Inferior parietal cortex (tissue), 1 donor: ENCODE measurements around the gene AJM1.
"Not testable (repeated sequence)": the region's sequence is repeated elsewhere in the genome, so short reads cannot be mapped to it uniquely, and the experiment has no call there.

ENCODE experiments used
- DNase-seq: peaks from one replicate; pipeline ENCODE4 v3.0.0-alpha.2; 2016; ENCODE audit errors: extremely low spot score

The AJM1 gene

GRCh38 chr9:136842380-136842948 is at the start of gene AJM1:
AJM1 (plus strand) TSS chr9:136842478; CDS start chr9:136844415, 1,937 bp downstream.
- peak; percentile 78 for DNase-seq

GRCh38 chr9:136793086-136793946 is 49.0 kb upstream of the AJM1 start:
- no peak for DNase-seq

GRCh38 chr9:136794281-136794999 is 47.8 kb upstream of the AJM1 start:
- no peak for DNase-seq

- DNase-seq = no peak
These were observed 47.3 kb upstream of the AJM1 start for GRCh38 chr9:136795000-136795348.

GRCh38 chr9:136796238-136796774 is 46.0 kb upstream of the AJM1 start, which contains the start of gene CCDC183:
CCDC183 (plus strand) TSS chr9:136796338; CDS start chr9:136796398, 60 bp downstream.
- no peak for DNase-seq

GRCh38 chr9:136796775-136797347 is 45.4 kb upstream of the AJM1 start:
- not testable (repeated sequence) for DNase-seq

- no peak for DNase-seq
These were observed 43.6 kb upstream of the AJM1 start for GRCh38 chr9:136798708-136799078.

GRCh38 chr9:136799079-136799853 is 43.0 kb upstream of the AJM1 start:
- DNase-seq = no peak

- no peak for DNase-seq
These were observed 42.2 kb upstream of the AJM1 start for GRCh38 chr9:136799854-136800657.

GRCh38 chr9:136802321-136802720 is 40.0 kb upstream of the AJM1 start:
- DNase-seq = no peak

- not testable (repeated sequence) for DNase-seq
These were observed 39.2 kb upstream of the AJM1 start for GRCh38 chr9:136803009-136803550.

GRCh38 chr9:136803551-136804508 is 38.4 kb upstream of the AJM1 start:
- no peak for DNase-seq

GRCh38 chr9:136804509-136805206 is 37.6 kb upstream of the AJM1 start:
- no peak for DNase-seq

GRCh38 chr9:136805207-136805740 is 37.0 kb upstream of the AJM1 start:
- DNase-seq = no peak

- no peak for DNase-seq
These were observed 36.2 kb upstream of the AJM1 start for GRCh38 chr9:136806067-136806466.

- DNase-seq = no peak
These were observed 35.6 kb upstream of the AJM1 start for GRCh38 chr9:136806631-136807201.

GRCh38 chr9:136807281-136808074 is 34.8 kb upstream of the AJM1 start, which contains the start of gene RABL6:
RABL6 (plus strand) TSS chr9:136807948; CDS start chr9:136808197, 249 bp downstream.
- DNase-seq = peak; percentile 60
